Measurements from ENCODE around the gene RPP25L. TPM values are rescaled to one million over a fixed set of nuclear protein-coding genes. Genes with fewer than 3 reads are reported as not detected.

RPP25L gene
- total and polyA plus RNA-seq, 2 experiments from 2014 or later: 16.4 to 25.1 TPM

GRCh38 chr9:34659592-34660253, 47.8 kb upstream of the RPP25L start (continued):
- TF ChIP-seq ZNF462 (CRISPR knock-in tag; IDR thresholded peaks at IDR 0.05) (no peak), NANOG (IDR thresholded peaks at IDR 0.05; ENCODE audit: borderline replicate concordance) (no peak), ZNF331 (CRISPR knock-in tag; IDR thresholded peaks at IDR 0.05; ENCODE audit: low read depth) (no peak), EZH2phosphoT487 (IDR thresholded peaks at IDR 0.05; ENCODE audit: unreplicated experiment) (no peak), EZH2 (IDR thresholded peaks at IDR 0.05; ENCODE audit: low read depth, unreplicated experiment) (no peak), JUNB (IDR thresholded peaks at IDR 0.05; ENCODE audit: unreplicated experiment) (no peak)
- TF ChIP-seq, protein P1, sequence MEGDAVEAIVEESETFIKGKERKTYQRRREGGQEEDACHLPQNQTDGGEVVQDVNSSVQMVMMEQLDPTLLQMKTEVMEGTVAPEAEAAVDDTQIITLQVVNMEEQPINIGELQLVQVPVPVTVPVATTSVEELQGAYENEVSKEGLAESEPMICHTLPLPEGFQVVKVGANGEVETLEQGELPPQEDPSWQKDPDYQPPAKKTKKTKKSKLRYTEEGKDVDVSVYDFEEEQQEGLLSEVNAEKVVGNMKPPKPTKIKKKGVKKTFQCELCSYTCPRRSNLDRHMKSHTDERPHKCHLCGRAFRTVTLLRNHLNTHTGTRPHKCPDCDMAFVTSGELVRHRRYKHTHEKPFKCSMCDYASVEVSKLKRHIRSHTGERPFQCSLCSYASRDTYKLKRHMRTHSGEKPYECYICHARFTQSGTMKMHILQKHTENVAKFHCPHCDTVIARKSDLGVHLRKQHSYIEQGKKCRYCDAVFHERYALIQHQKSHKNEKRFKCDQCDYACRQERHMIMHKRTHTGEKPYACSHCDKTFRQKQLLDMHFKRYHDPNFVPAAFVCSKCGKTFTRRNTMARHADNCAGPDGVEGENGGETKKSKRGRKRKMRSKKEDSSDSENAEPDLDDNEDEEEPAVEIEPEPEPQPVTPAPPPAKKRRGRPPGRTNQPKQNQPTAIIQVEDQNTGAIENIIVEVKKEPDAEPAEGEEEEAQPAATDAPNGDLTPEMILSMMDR (conservative IDR thresholded peaks at IDR 0.05; ENCODE audit: low read depth in 2 of 2): no peak

- Histone ChIP-seq H3K27me3 (ENCODE audit: insufficient read depth) (no peaks in the 10 kb centered on the region), H3K27ac (ENCODE audit: low read depth) (no peak overlapping the region), H3K4me1 (ENCODE audit: insufficient read depth) (peaks cover 1% of the 10 kb centered on the region), H3K36me3 (ENCODE audit: insufficient read depth) (no peaks in the 10 kb centered on the region), H3F3A (replicated peaks; ENCODE audit: low read depth) (no peaks in the 10 kb centered on the region), H2AFZ (no peak overlapping the region), H3K9me2 (ENCODE audit: insufficient read depth) (no peaks in the 10 kb centered on the region), H3K4me3 (no peak overlapping the region), H4K20me1 (replicated peaks; ENCODE audit: insufficient read depth) (no peaks in the 10 kb centered on the region), H3K4me2 (no peak overlapping the region), H3K79me2 (replicated peaks; ENCODE audit: insufficient read depth) (no peaks in the 10 kb centered on the region)
- Mint-ChIP-seq H3K36me3 (ENCODE audit: low read depth) (no peaks in the 10 kb centered on the region), H3K9me3 (no peaks in the 10 kb centered on the region; the same call in 2 of the 3 replicates), H3K27me3 (ENCODE audit: insufficient read depth, low read depth, poor library complexity) (peaks cover 19% of the 10 kb centered on the region), H3K27ac (no peak overlapping the region), H3K4me1 (peaks cover 15% of the 10 kb centered on the region), H3K4me3 (no peak overlapping the region)
- ATAC-seq (no peak), DNase-seq (ENCODE audit: low spot score) (no peak)
- TF ChIP-seq ZNF331 (CRISPR knock-in tag; IDR thresholded peaks at IDR 0.05; ENCODE audit: low read depth) (no peak), ZNF462 (CRISPR knock-in tag; IDR thresholded peaks at IDR 0.05) (no peak)
These were observed 46.6 kb upstream of the RPP25L start for GRCh38 chr9:34658461-34658860.
